Activated T-cell treated with anti-CD3 and anti-CD28 coated beads, Interleukin-2, amount 50 U/mL, for 48 hours (primary cell): Measurements from ENCODE around the gene HSD3B7.
"Not testable (repeated sequence)": the region's sequence is repeated elsewhere in the genome, so short reads cannot be mapped to it uniquely, and the experiment has no call there.

Source experiments
- DNase-seq, 2 experiments: peaks; one replicate each; pipeline ENCODE4 v3.0.0-alpha.2; 2020

The HSD3B7 gene

GRCh38 chr16:30984669-30985400, at the start of gene HSD3B7:
HSD3B7 (plus strand) TSS chr16:30985207; CDS start chr16:30985659, 452 bp downstream.
- DNase-seq, result peak; percentile 90 to 92

DNA sequence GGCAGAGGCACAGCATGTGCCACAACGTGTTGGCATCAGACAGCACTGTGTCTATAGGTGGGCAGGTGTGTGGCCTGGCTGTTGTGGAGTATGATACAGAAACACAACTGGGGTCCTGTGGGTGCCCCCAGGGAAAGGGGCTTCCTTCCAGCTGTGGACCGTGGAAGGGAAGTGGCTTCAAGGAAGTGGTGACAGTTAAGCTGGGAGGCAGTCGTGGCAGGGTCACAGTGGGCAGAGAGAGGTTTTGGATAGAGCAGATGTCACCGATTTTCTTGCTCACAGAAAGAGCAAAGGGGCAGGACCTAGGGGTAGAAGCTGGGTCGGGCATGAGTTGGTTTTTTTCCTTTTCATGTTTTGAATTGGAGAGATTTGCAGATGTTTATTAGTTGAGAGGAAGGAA, 47.3 kb upstream of the HSD3B7 start:
- DNase-seq, result no peak

DNA sequence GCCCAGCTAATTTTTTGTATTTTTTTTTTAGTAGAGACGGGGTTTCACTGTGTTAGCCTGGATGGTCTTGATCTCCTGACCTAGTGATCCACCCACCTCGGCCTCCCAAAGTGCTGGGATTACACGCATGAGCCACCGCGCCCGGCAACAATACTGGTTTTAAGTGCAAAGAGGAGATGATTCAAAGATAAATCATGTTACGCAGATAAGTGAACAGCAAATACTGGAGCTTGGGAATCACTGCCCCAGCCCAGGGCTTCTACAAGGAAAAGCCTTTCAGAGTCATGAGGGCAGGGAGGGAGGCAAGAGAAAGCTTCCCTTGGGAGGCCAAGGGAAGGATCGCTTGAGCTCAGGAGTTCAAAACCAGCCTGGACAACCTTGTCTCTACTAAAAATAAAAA, 45.4 kb upstream of the HSD3B7 start:
- DNase-seq, result not testable (repeated sequence)

DNA sequence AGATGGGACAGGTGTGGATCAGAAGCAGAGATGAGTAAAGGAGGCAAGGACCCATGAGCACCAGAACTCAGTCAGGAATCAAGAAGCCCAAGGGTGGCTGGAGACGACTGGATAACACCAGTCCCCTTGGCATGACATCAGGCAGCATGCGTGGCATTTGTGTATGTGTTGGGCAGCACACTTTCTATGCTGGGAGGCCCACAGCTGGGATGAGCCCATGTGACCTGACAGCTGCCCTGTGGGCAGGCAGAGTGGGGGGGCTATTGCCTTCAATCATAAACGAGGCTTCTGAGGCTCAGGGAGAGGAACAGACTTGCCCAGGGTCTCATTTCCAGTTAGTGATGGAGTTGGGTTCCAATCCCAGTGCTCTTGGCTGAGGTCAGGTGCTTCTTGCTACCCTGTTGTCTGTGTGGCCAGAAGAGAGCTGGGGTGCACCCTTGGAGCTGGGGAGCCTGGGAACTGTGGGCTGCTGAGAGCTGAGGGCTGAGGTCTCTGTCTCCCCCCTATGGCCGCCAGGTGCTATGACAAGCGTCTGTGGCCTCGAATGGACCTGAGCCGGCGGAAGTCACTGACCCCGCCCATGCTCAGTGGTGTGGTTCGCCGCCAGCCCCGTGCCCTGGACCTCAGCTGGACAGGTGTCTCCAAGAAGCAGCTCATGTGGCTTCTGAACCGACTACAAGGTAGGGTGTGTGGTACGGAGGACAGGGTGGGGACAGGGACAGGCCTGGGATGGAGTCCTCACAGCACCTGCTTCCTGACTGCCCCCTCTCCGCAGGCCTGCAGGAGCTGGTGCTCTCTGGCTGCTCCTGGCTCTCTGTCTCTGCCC, 43.2 kb upstream of the HSD3B7 start:
- peak; percentile 78 to 83 for DNase-seq

DNA sequence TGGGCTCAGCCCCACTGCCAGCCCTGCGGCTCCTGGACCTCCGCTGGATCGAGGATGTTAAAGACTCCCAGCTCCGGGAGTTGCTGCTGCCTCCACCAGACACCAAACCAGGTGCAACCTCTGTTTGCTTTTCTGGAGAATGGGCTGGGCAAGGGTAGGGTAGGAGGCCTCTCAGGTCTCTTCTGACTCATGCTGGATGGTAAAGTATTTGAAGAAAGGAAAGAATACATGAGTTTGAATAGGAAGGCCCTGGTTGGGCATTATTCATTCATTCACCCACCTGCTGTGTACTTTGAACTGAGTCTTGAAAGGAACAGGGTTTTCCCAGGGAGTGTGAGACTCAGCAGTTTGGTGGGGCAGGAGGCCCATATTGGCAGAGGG, 42.6 kb upstream of the HSD3B7 start:
- no peak for DNase-seq

- DNase-seq, result no peak
Observed at GRCh38 chr16:30944352-30944751, 40.7 kb upstream of the HSD3B7 start.

DNA sequence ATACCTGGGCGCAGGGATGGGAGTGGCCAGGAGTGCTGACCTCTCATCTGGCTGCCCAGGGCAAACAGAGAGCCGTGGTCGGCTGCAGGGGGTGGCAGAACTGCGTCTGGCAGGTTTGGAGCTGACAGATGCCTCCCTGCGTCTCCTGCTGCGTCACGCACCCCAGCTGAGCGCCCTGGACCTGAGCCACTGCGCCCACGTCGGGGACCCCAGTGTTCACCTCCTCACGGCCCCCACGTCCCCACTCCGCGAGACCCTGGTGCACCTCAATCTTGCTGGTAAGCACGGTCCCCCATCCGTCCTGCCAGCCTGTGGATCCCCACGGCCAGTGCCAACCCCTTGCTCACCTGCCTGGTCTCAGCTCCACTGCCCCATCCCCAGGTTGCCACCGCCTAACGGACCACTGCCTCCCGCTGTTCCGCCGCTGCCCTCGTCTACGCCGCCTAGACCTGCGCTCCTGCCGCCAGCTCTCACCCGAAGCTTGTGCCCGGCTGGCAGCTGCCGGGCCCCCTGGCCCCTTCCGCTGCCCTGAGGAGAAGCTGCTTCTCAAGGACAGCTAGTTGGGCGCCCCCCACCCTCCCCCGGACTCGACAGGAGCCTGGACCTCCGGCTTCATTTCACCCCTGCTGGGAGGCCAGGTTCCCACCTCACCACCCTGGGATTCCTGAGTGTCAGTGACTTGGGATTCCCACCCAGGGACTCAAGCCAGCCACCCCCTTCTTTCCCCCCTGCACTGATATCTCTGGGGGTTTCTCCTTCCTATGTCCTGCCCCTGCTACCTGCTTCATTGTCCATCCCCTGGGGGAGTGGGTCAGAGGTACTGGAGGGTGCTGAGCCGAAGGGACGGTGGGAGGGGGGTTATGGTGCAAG, 38.1 kb upstream of the HSD3B7 start:
- no peak for DNase-seq

- no peak for DNase-seq
Observed at GRCh38 chr16:30947541-30947858, 37.5 kb upstream of the HSD3B7 start.

GRCh38 chr16:30947859-30948666, 36.9 kb upstream of the HSD3B7 start:
- no peak for DNase-seq

DNA sequence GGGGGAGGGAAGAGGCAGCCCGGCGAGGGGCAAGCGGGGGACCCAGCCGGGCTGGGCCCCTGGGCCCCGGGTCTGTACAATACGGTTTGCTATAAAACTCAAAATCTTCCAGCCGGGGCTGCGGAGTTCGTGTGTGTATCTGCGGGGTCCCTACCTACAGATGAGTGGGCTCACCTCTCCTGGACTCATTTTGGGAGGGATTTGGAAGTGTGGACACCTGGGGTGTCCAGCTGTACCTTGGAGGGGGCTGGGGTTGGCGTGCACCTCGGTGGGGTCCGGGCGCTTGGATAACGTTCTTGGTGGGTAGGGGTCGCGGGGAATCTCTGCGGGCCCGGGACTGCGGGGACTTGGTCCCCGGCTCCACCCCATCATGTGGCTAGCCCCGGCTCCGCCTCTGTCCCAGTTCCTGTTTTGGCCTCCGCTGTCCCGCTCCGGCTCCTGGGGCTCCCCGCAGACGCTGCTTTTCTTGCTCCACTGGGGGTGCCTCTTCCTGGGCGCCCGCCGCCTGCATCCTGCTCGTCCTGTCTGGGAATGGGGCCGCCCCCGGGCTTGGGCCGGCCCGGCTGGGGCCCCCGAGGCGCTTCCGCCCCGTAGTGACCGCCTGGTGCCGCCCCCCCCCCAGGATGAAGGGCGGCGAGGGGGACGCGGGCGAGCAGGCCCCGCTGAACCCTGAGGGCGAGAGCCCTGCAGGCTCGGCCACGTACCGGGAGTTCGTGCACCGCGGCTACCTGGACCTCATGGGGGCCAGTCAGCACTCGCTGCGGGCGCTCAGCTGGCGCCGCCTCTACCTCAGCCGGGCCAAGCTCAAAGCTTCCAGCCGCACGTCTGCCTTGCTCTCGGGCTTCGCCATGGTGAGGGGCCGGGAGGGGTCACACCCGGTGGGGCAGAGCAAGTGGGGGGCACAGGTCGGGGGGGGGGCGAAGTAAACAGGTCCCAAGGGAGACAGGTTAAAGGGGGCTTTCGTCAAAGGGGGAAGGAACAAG, 36.0 kb upstream of the HSD3B7 start, which contains the start of gene ORAI3:
Gene ORAI3 (plus strand): TSS at position 402 of the 983 bp plus-strand sequence. CDS start 222 bp downstream, at position 624.
- DNase-seq, result peak; percentile 55 to 70

- DNase-seq, result peak; percentile 56 to 67
Observed at GRCh38 chr16:30949650-30950515, 35.1 kb upstream of the HSD3B7 start.

DNA sequence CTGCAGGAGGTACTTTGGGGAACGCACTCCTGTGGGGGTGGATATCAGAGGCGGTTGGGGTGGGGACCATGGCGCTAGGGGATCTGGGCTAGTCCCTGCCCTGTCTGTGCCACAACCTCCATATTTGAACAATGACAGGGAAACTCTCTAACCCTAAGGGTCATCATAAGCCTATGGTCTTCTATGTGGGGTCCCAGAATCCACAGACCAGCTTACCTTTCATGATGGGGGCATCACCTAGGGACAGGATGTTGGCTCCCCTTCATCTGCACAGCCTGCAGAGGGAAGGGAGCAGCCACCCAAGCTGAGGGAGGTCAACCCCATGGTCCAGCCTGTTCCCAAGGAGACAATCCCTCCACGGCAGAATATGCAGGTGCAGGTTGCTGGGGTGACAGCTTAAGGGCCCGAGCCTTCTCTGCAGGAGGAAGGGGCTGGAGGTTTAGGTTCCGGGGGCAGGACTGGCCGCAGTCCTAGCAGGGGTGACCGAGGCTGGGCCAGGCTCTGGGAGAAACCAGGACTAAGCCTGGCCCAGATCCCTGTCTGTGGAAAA, 34.4 kb upstream of the HSD3B7 start:
- no peak for DNase-seq

GRCh38 chr16:30951193-30951592, 33.8 kb upstream of the HSD3B7 start:
- DNase-seq, result no peak

DNA sequence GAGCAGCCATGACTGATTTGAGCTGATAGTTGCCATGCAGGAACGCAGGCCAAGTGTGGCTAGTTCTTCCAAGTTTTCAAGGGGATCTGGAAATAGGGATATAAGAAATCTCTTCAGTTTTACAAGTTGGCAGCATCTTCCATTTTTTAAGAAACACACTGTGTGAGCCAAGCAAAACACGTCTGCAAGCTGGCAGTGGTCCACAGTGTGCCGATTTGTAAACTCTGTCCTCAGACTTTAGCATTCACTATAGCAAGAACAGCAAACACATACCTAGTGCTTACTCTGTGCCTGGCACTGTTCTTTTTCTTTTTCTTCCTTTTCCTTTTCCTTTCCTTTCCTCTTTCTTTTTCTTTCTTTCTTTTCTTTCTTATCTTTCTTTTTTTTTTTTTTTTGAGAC, 33.3 kb upstream of the HSD3B7 start:
- DNase-seq, result no peak

DNA sequence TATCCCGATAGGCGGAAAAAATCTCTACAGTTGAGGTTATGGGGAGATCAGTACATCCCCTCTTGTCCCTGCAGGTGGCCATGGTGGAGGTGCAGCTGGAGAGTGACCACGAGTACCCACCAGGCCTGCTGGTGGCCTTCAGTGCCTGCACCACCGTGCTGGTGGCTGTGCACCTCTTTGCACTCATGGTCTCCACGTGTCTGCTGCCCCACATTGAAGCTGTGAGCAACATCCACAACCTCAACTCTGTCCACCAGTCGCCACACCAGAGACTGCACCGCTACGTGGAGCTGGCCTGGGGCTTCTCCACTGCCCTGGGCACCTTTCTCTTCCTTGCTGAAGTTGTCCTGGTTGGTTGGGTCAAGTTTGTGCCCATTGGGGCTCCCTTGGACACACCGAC, 31.9 kb upstream of the HSD3B7 start:
- no peak for DNase-seq

DNA sequence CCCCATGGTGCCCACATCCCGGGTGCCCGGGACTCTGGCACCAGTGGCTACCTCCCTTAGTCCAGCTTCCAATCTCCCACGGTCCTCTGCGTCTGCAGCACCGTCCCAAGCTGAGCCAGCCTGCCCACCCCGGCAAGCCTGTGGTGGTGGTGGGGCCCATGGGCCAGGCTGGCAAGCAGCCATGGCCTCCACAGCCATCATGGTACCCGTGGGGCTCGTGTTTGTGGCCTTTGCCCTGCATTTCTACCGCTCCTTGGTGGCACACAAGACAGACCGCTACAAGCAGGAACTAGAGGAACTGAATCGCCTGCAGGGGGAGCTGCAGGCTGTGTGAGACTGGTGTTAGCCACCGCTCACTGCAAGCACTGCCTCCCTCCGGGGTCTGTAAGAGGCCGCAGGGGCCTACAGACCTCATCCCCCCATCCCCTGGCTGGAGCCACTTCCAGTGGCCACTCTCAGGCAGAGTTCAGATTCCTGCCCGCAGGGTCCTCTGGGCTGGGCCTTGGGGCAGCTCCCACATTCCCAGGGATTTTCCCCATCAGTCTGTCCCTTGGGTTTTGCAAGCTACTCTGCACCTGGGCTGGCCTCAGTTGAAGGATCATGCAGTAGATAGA, 31.4 kb upstream of the HSD3B7 start:
- DNase-seq, result peak; percentile 73 to 79

DNA sequence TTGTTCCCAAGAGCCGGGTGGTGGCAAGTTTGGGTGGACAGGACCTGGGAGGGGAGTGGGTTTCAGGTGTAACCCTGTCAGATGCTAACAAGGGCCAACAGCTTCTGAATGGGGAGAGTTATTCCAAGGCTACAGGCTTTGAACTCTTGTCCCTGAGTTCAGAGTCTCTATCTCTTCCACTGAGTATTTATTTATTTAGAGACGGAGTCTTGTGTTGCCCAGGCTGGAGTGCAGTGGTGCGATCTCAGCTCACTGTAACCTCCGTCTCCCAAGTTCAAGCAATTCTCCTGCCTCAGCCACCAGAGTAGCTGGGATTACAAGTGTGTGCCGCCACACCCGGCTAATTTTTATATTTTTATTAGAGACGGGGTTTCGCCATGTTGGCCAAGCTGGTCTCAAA, 30.0 kb upstream of the HSD3B7 start:
- no peak for DNase-seq

- peak; percentile 94 to 96 for DNase-seq
Observed at GRCh38 chr16:30956601-30957455, 28.2 kb upstream of the HSD3B7 start.
